GM12878 (cell line): ENCODE results near the gene ADARB1. TPM values are rescaled to one million over a fixed set of nuclear protein-coding genes. Genes with fewer than 3 reads are reported as not detected.
A peak's percentile ranks its signal among the peaks of the same experiment; 100 is the strongest.

ENCODE experiments used
- ATAC-seq: fragments of 200-7000 bp; cut with Tn5 transposase; 3 replicates; pipeline ENCODE4 v1.9.1; 2020; ENCODE audit warnings: mild to moderate bottlenecking, moderate library complexity
- BruUV-seq: library from RNA; stranded (reverse); fragments of 400-500 nt; replicated peaks from 2 replicates; lab custom pipeline; 2021; lab: Mats Ljungman, UMichigan
- CTCF ChIA-PET: fragments of 300-600 bp; sonication (Branson Sonifier 250); formaldehyde crosslinking; extraction: SDS; loops from one replicate; lab custom pipeline; 2021; ENCODE audit warnings: inconsistent platforms; lab: Yijun Ruan, JAX
- POLR2A ChIA-PET: fragments of 350-600 bp; formaldehyde crosslinking; extraction: SDS; loops from one replicate; lab custom pipeline; 2021; ENCODE audit warnings: inconsistent platforms; lab: Charles Lee
- RAD21 ChIA-PET: fragments of 300-600 bp; sonication (Branson Sonifier 250); formaldehyde crosslinking; loops from one replicate; lab custom pipeline; 2023; ENCODE audit warnings: antibody characterized with exemption; ENCODE audit not compliant: unreplicated experiment; lab: Charles Lee
- SMC1A ChIA-PET: fragments of 300-600 bp; sonication (Branson Sonifier 250); formaldehyde crosslinking; loops from one replicate; lab custom pipeline; 2023; ENCODE audit not compliant: unreplicated experiment, uncharacterized antibody; lab: Charles Lee
- DNase-seq: peaks from one replicate; pipeline ENCODE4 v3.0.0-alpha.2; 2011; ENCODE audit warnings: low read depth, low spot score
- FAIRE-seq: peaks from 3 replicates; lab custom pipeline; 2011; peaks lifted over from hg19 to GRCh38; lab: Jason Lieb, UNC
- H2AFZ ChIP-seq: 2 replicates; pipeline ENCODE4 v1.6.0; 2011; ENCODE audit warnings: low read depth, low read length, control low read depth; ENCODE audit not compliant: control insufficient read depth
- H3K27ac ChIP-seq: 2 replicates; pipeline ENCODE4 v1.5.1; 2011; ENCODE audit warnings: control low read depth; ENCODE audit not compliant: control insufficient read depth, insufficient read depth
- H3K27me3 ChIP-seq, 2 experiments: replicated peaks in 1 of 2; 2 replicates each; pipeline versions ENCODE4 v1.6.0 to v1.6.1; 2011; ENCODE audit warnings: low read length in 1 of 2; ENCODE audit not compliant: control insufficient read depth in 2 of 2, insufficient read depth in 2 of 2
- H3K36me3 ChIP-seq, 2 experiments: 2 replicates each; pipeline ENCODE4 v1.5.1; 2011; ENCODE audit warnings: low read length in 1 of 2; ENCODE audit not compliant: control insufficient read depth in 2 of 2, insufficient read depth in 2 of 2
- H3K4me1 ChIP-seq: 2 replicates; pipeline ENCODE4 v1.6.1; 2011; ENCODE audit warnings: mild to moderate bottlenecking, low read length, moderate library complexity, mixed read lengths; ENCODE audit not compliant: control insufficient read depth, insufficient read depth
- H3K4me2 ChIP-seq: 2 replicates; pipeline ENCODE4 v1.6.0; 2011; ENCODE audit warnings: control low read depth; ENCODE audit not compliant: control insufficient read depth, insufficient read depth
- H3K4me3 ChIP-seq: fragments of 200-600 bp; sonication (generic); 2 replicates; pipeline ENCODE4 v1.5.1; 2016
- H3K79me2 ChIP-seq: 2 replicates; pipeline ENCODE4 v1.6.0; 2011; ENCODE audit warnings: low read length; ENCODE audit not compliant: control insufficient read depth, insufficient read depth
- H3K9ac ChIP-seq: 2 replicates; pipeline ENCODE4 v1.8.0; 2011; ENCODE audit warnings: low read length, control low read depth, mixed read lengths; ENCODE audit not compliant: control insufficient read depth, insufficient read depth
- H3K9me3 ChIP-seq: replicated peaks from 3 replicates; pipeline ENCODE4 v1.5.1; 2011; ENCODE audit warnings: mild to moderate bottlenecking, low read length; ENCODE audit not compliant: control insufficient read depth, insufficient read depth
- H4K20me1 ChIP-seq: 2 replicates; pipeline ENCODE4 v1.6.0; 2011; ENCODE audit not compliant: control insufficient read depth, insufficient read depth
- CBX3 ChIP-seq: fragments of 200-600 bp; sonication (generic); IDR thresholded peaks from 2 replicates; pipeline ENCODE4 v1.6.1; 2016; ENCODE audit warnings: low read depth, borderline replicate concordance
- CHD1 ChIP-seq: IDR thresholded peaks from 2 replicates; pipeline ENCODE4 v1.6.1; 2012; ENCODE audit warnings: low read depth, low read length, improper control_type of control experiment
- EED ChIP-seq: sonication (generic); IDR thresholded peaks from 2 replicates; pipeline ENCODE4 v1.6.1; 2016; ENCODE audit warnings: antibody characterized with exemption, low read depth
- ESRRA ChIP-seq: IDR thresholded peaks from 2 replicates; pipeline ENCODE4 v1.6.1; 2012; ENCODE audit warnings: mild to moderate bottlenecking, low read length, improper control_type of control experiment
- HCFC1 ChIP-seq: fragments of 150-350 bp; IDR thresholded peaks from 2 replicates; pipeline ENCODE4 v1.6.1; 2014; ENCODE audit warnings: low read length
- KLF5 ChIP-seq: fragments of 450-650 bp; IDR thresholded peaks from 2 replicates; pipeline ENCODE4 v1.6.1; 2014; ENCODE audit warnings: mild to moderate bottlenecking; ENCODE audit not compliant: partially characterized antibody
- NR2C1 ChIP-seq: fragments of 450-650 bp; IDR thresholded peaks from 2 replicates; pipeline ENCODE4 v1.6.1; 2017; ENCODE audit warnings: antibody characterized with exemption, mild to moderate bottlenecking, moderate library complexity
- NR2C2 ChIP-seq: IDR thresholded peaks from 2 replicates; pipeline ENCODE4 v1.6.1; 2011; ENCODE audit warnings: borderline replicate concordance, low read depth; ENCODE audit not compliant: control insufficient read depth, insufficient read length
- NR2F1 ChIP-seq: fragments of 450-650 bp; conservative IDR thresholded peaks from 2 replicates; pipeline ENCODE4 v1.6.1; 2017; ENCODE audit warnings: mild to moderate bottlenecking
- PAX8 ChIP-seq: fragments of 450-650 bp; IDR thresholded peaks from 2 replicates; pipeline ENCODE4 v1.6.1; 2017; ENCODE audit warnings: mild to moderate bottlenecking, moderate library complexity
- REST ChIP-seq: IDR thresholded peaks from 2 replicates; pipeline ENCODE4 v1.6.1; 2012; ENCODE audit warnings: mild to moderate bottlenecking, low read depth, low read length
- SRF ChIP-seq, 2 experiments: IDR thresholded peaks; 2 replicates each; pipeline ENCODE4 v1.6.1; 2011; ENCODE audit warnings: low read depth in 2 of 2, low read length in 2 of 2, mild to moderate bottlenecking in 1 of 2, moderate library complexity in 1 of 2
- WGBS: methylation state at CpG from one replicate; pipeline ENCODE4 v1.1.6; 2016; ENCODE audit warnings: low lambda C conversion rate; ENCODE audit not compliant: insufficient replicate concordance, insufficient coverage; ENCODE audit errors: missing lambda C conversion rate; 5-methylcytosine and 5-hydroxymethylcytosine counted together
- in situ Hi-C: fragments of 300-500 bp; cut with MboI; formaldehyde crosslinking; loops from 9 replicates; pipeline ENCODE4 v1.14.3; 2018; ENCODE audit warnings: mixed read lengths
- intact Hi-C: fragments of 100-400 bp; cut with micrococcal nuclease; formaldehyde crosslinking; loops from one replicate; pipeline ENCODE4 v1.14.2; 2022; ENCODE audit not compliant: unreplicated experiment
- polyA plus RNA-seq, 11 experiments: library from polyadenylated mRNA; depleted of rRNA in 4 of 11; unstranded in 6 of 11; stranded (reverse) in 5 of 11; fragments of >200 nt; fragmentation: Nextera tagmentation in 4 of 11; fragmentation: Illumina TruSeq in 1 of 11; extraction: Ambion mirVana in 4 of 11; extraction: Trizol in 1 of 11; gene quantifications; 1 replicate in 1 of 11; 2 replicates in 10 of 11; pipeline versions ENCODE4 v1.2.1 to v1.2.3, GENCODE V29; 2011 to 2016; ENCODE audit warnings: inconsistent platforms in 2 of 11, missing spikeins in 2 of 11, low read depth in 1 of 11
- total RNA-seq, 4 experiments: library from RNA; depleted of rRNA in 3 of 4; stranded (reverse); fragments of >200 nt in 3 of 4; fragmentation: Illumina TruSeq in 1 of 4; extraction: Trizol in 1 of 4; gene quantifications; 2 replicates each; pipeline versions ENCODE4 v1.2.1 to v1.2.3, GENCODE V29; 2013 to 2021

ADARB1 gene
- total and polyA plus RNA-seq, 10 of the 15 experiments (the other 5 are each of a cell fraction or from before 2014, with no cell fraction given) = 5.7 to 61.7 (median 25.3) TPM

- FAIRE-seq (no peak), ATAC-seq (peak; percentile 49), DNase-seq (no peak)
- Histone ChIP-seq H2AFZ (no peak overlapping the region), H3K9ac (no peak overlapping the region), H3K9me3 (no peaks in the 10 kb centered on the region), H4K20me1 (no peaks in the 10 kb centered on the region; the same call in 1 of the 2 replicates), H3K27ac (no peak overlapping the region), H3K79me2 (no peaks in the 10 kb centered on the region), H3K4me2 (no peak overlapping the region), H3K4me3 (no peak overlapping the region), H3K4me1 (no peaks in the 10 kb centered on the region), H3K36me3 (peaks cover 0 to 3% of the 10 kb centered on the region in 2 experiments; a peak in 2 of 4 replicates), H3K27me3 (peaks cover 0 to 9% of the 10 kb centered on the region in 2 experiments; a peak in 1 of 4 replicates)
- in situ Hi-C loops = no loop called here
- BruUV-seq = no TSS peak
- TF ChIP-seq CHD1 = no peak
- no peak for TF ChIP-seq ESRRA
- TF ChIP-seq SRF (IDR thresholded peaks at IDR 0.05; ENCODE audit: low read depth in 2 of 2, low read length in 2 of 2) = no peak
- no peak for TF ChIP-seq HCFC1
- no peak for TF ChIP-seq PAX8
- peak; percentile 63; the same call in 1 of the 2 replicates for TF ChIP-seq EED
- no peak for TF ChIP-seq CBX3
- peak; percentile 76 for TF ChIP-seq NR2C1
- peak; percentile 82 for TF ChIP-seq NR2F1
- no peak for TF ChIP-seq KLF5
- no peak for TF ChIP-seq REST
- no peak for TF ChIP-seq NR2C2
- intact Hi-C loops = no loop called here
- WGBS = 52% methylated on average over 13 of the region's 13 CpGs
- CTCF ChIA-PET = interaction anchor here (0.8 to 2.9 kb wide), 6 partner anchors 13 to 53 kb away, joined by 3 to 21 read pairs (median 6); no protein-coding TSS in a partner anchor
- POLR2A ChIA-PET = interaction anchor here (0.8 to 1.3 kb wide), 3 partner anchors 9 to 53 kb away, joined by 3 read pairs; no protein-coding TSS in a partner anchor
- RAD21 ChIA-PET = interaction anchor here (1.1 kb wide), 1 partner anchor 43 kb away, joined by 3 read pairs; no protein-coding TSS in a partner anchor
- SMC1A ChIA-PET = interaction anchor here (1.0 to 2.5 kb wide), 4 partner anchors 12 to 53 kb away, joined by 3 to 10 read pairs (median 5); no protein-coding TSS in a partner anchor
Observed at GRCh38 chr21:45084881-45085536, 10.6 kb downstream of the ADARB1 start.
